Gastrocnemius medialis (tissue), 4 donors: Measurements from ENCODE around the gene MMS22L. TPM values are rescaled to one million over a fixed set of nuclear protein-coding genes. Genes with fewer than 3 reads are reported as not detected.

ENCODE experiments used
- ATAC-seq, 2 donors: fragments of 150-250 bp; one replicate each; pipeline ENCODE4 v1.9.1; 2016
- DNase-seq, 2 donors: peaks; one replicate each; pipeline ENCODE4 v3.0.0-alpha.2; 2019
- H3K27ac ChIP-seq, 4 donors: fragments of 200-600 bp; sonication (generic); 1 replicate in 1 of 4; 2 replicates in 3 of 4; pipeline ENCODE4 v1.5.1; 2016 to 2018; ENCODE audit warnings: mild to moderate bottlenecking in 2 of 4, moderate library complexity in 1 of 4
- H3K27me3 ChIP-seq, 3 donors: fragments of 200-600 bp; sonication (generic) in 2 of 3; 1 replicate in 1 of 3; 2 replicates in 2 of 3; pipeline versions ENCODE4 v1.5.1 to v1.6.0; 2016 to 2019; ENCODE audit warnings: mild to moderate bottlenecking in 1 of 3, moderate library complexity in 1 of 3
- H3K36me3 ChIP-seq, 2 donors: fragments of 200-600 bp; sonication (generic) in 1 of 2; one replicate each; pipeline ENCODE4 v1.5.1; 2017 to 2018
- H3K4me1 ChIP-seq, 2 donors: fragments of 200-600 bp; sonication (generic) in 1 of 2; one replicate each; pipeline ENCODE4 v1.5.1; 2016 to 2017; ENCODE audit warnings: mild to moderate bottlenecking in 2 of 2
- H3K4me3 ChIP-seq, 4 donors: fragments of 200-600 bp; sonication (generic) in 3 of 4; 1 replicate in 1 of 4; 2 replicates in 3 of 4; pipeline ENCODE4 v1.5.1; 2016 to 2019; ENCODE audit warnings: mild to moderate bottlenecking in 2 of 4
- H3K9me3 ChIP-seq, 3 donors: fragments of 200-600 bp; sonication (generic) in 2 of 3; 1 replicate in 1 of 3; 2 replicates in 2 of 3; pipeline ENCODE4 v1.5.1; 2016 to 2019
- POLR2A ChIP-seq, 2 donors: fragments of 450-650 bp; IDR thresholded peaks; one replicate each; pipeline ENCODE4 v1.6.1; 2017; ENCODE audit warnings: antibody characterized with exemption in 2 of 2, mild to moderate bottlenecking in 2 of 2, moderate library complexity in 2 of 2
- in situ Hi-C, 4 donors: fragments of 200-750 bp; cut with MboI; loops; one replicate each; pipeline versions ENCODE4 v1.15.0 to v1.8.0; 2017; ENCODE audit warnings: low sequenced_read_pairs in 4 of 4
- intact Hi-C: fragments of 100-400 bp; cut with DNase I; formaldehyde crosslinking; loops from one replicate; pipeline ENCODE4 v1.15.1; 2023; ENCODE audit warnings: low total_unique reads
- total RNA-seq, 4 donors: library from RNA; depleted of rRNA; stranded (reverse); fragments of >200 nt; gene quantifications; one replicate each; pipeline versions ENCODE4 v1.1.0 to v1.2.3, GENCODE V29; 2016
- TF ChIP-seq, protein P1 (sequence below), 5 experiments: fragments of 450-650 bp in 3 of 5; fragments of 200-600 bp in 2 of 5; sonication (generic) in 2 of 5; IDR thresholded peaks in 4 of 5; conservative IDR thresholded peaks in 1 of 5; 1 replicate in 4 of 5; 2 replicates in 1 of 5; pipeline ENCODE4 v1.5.1; 2016 to 2019; ENCODE audit warnings: antibody characterized with exemption in 5 of 5, mild to moderate bottlenecking in 3 of 5, moderate library complexity in 3 of 5

Gene MMS22L
- total RNA-seq, 4 donors from 2014 or later = 0.22 to 2.7 (median 2.3) TPM

DNA sequence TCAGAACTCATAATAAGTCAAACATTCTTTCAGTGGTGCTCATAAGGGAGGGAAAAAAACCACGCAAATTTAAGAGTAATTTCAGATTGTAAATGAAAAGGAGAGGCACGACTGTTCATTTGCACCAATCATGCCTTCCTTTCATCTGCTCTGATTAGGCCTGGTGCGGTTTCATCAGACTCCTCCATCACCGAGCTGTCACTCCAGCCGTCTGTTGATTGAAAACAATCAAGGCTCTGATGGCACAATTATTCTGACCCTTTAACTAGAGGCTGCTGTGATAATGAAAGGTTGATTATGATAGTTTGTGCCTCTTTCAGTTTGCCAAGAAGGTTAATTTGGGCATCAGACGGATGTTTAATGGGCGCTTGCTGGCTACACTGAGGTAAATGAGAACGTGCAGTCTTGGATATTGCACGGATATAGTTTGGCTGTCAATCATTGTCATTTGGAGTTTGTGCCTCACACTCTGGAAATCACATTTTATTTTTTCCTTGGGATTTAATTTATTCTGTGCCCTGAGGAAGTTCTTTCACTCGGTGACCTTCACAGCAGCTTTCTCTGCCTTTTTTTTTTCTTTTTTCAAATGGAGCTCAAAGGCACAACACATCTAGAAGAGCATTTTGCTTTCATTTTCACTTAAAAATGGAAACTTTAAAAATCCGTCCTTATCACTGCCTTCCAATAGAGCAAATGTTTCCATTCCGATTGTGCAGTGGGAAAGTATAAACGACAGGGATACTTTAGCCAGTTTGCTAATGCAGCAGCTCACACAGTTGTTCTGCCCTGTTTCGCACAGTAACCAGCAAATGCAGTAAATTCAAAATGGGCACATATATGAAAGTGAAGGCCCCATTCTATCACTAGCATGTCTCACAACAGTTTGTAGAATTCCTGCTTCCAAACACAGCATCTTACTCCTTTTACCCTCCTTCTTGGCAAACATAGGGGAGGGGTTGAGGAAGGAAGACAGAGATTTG, 185.7 kb downstream of the MMS22L start:
- Histone ChIP-seq H3K27me3 (no peaks in the 10 kb centered on the region), H3K4me1 (no peaks in the 10 kb centered on the region), H3K4me3 (no peak overlapping the region), H3K36me3 (no peaks in the 10 kb centered on the region), H3K27ac (no peak overlapping the region), H3K9me3 (no peaks in the 10 kb centered on the region)
- DNase-seq (no peak), ATAC-seq (no peak)
- intact Hi-C loops = no loop called here
- TF ChIP-seq, protein P1, sequence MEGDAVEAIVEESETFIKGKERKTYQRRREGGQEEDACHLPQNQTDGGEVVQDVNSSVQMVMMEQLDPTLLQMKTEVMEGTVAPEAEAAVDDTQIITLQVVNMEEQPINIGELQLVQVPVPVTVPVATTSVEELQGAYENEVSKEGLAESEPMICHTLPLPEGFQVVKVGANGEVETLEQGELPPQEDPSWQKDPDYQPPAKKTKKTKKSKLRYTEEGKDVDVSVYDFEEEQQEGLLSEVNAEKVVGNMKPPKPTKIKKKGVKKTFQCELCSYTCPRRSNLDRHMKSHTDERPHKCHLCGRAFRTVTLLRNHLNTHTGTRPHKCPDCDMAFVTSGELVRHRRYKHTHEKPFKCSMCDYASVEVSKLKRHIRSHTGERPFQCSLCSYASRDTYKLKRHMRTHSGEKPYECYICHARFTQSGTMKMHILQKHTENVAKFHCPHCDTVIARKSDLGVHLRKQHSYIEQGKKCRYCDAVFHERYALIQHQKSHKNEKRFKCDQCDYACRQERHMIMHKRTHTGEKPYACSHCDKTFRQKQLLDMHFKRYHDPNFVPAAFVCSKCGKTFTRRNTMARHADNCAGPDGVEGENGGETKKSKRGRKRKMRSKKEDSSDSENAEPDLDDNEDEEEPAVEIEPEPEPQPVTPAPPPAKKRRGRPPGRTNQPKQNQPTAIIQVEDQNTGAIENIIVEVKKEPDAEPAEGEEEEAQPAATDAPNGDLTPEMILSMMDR (IDR thresholded peaks at IDR 0.05 in 4 of 5, conservative IDR thresholded peaks at IDR 0.05 in 1 of 5) = no peak
- TF ChIP-seq POLR2A (IDR thresholded peaks at IDR 0.05) = no peak
- in situ Hi-C loops = no loop called here

GRCh38 chr6:97095311-97095850, 187.6 kb downstream of the MMS22L start:
- intact Hi-C loops (no loop called here), in situ Hi-C loops (no loop called here)
- Histone ChIP-seq H3K27ac (no peak overlapping the region), H3K4me1 (no peaks in the 10 kb centered on the region), H3K9me3 (no peaks in the 10 kb centered on the region), H3K4me3 (no peak overlapping the region), H3K27me3 (no peaks in the 10 kb centered on the region), H3K36me3 (no peaks in the 10 kb centered on the region)
- TF ChIP-seq, protein P1 (IDR thresholded peaks at IDR 0.05 in 4 of 5, conservative IDR thresholded peaks at IDR 0.05 in 1 of 5) = no peak
- no peak for TF ChIP-seq POLR2A (IDR thresholded peaks at IDR 0.05)
- DNase-seq (no peak), ATAC-seq (no peak)

GRCh38 chr6:97094376-97094775, 188.6 kb downstream of the MMS22L start:
- Histone ChIP-seq H3K4me3 (no peak overlapping the region), H3K27ac (no peak overlapping the region), H3K36me3 (no peaks in the 10 kb centered on the region), H3K9me3 (no peaks in the 10 kb centered on the region), H3K4me1 (no peaks in the 10 kb centered on the region), H3K27me3 (no peaks in the 10 kb centered on the region)
- no peak for TF ChIP-seq POLR2A (IDR thresholded peaks at IDR 0.05)
- TF ChIP-seq, protein P1 (IDR thresholded peaks at IDR 0.05 in 4 of 5, conservative IDR thresholded peaks at IDR 0.05 in 1 of 5) = no peak
- DNase-seq (no peak), ATAC-seq (no peak)
- in situ Hi-C loops (no loop called here), intact Hi-C loops (no loop called here)

DNA sequence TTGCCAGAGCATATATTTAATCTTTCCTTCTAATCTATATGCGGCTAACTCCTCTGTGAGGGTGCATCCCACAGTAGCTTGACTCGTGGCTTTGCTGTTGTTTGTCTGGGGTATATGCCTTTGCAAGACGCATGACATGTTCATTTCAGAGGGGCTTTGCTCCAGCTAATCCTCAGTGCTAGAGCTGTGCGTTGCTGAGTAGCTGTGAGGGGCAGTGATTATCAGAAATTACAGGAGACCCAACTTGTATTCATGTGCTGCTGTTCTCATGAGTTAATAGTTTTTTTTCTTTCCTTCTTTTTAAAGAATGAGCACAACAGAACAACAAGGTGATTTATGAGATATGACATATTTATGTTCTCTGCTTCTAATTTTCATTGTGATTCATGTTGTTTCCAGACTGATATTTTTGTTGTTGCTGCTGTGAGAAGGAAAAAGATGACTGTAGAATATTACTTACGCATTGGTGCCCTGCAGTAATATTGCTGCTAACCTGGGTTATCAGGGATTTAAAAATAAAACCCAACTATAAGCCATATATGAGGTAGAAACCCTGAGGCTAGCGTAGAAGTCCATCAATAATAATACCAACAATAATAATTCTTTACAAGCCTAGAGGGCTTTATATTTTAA, 190.2 kb downstream of the MMS22L start:
- in situ Hi-C loops (no loop called here), intact Hi-C loops (no loop called here)
- no peak overlapping the region for H3K4me3 ChIP-seq
- TF ChIP-seq, protein P1 (IDR thresholded peaks at IDR 0.05 in 4 of 5, conservative IDR thresholded peaks at IDR 0.05 in 1 of 5) = no peak
- TF ChIP-seq POLR2A (IDR thresholded peaks at IDR 0.05) = no peak
- H3K9me3 ChIP-seq = no peaks in the 10 kb centered on the region
- DNase-seq (no peak), ATAC-seq (no peak)
- no peaks in the 10 kb centered on the region for H3K36me3 ChIP-seq
- H3K4me1 ChIP-seq = no peaks in the 10 kb centered on the region
- no peaks in the 10 kb centered on the region for H3K27me3 ChIP-seq
- no peak overlapping the region for H3K27ac ChIP-seq
